Tibial artery (tissue), 4 donors: ENCODE measurements around the gene JMJD8.

Experiments
- DNase-seq, 2 donors: peaks; one replicate each; pipeline ENCODE4 v3.0.0-alpha.2; 2019
- H3K27ac ChIP-seq, 2 donors: fragments of 200-600 bp; sonication (generic) in 1 of 2; 1 replicate in 1 of 2; 2 replicates in 1 of 2; pipeline ENCODE4 v1.5.1; 2018 to 2019; ENCODE audit warnings: mild to moderate bottlenecking in 1 of 2
- H3K27me3 ChIP-seq, 2 donors: fragments of 200-600 bp; sonication (generic) in 1 of 2; one replicate each; pipeline versions ENCODE4 v1.5.1 to v1.6.0; 2016 to 2019
- H3K36me3 ChIP-seq, 3 donors: fragments of 200-600 bp; sonication (generic) in 2 of 3; one replicate each; pipeline ENCODE4 v1.5.1; 2016 to 2019; ENCODE audit warnings: mild to moderate bottlenecking in 2 of 3
- H3K4me1 ChIP-seq, 4 donors: fragments of 200-600 bp; sonication (generic) in 2 of 4; 1 replicate in 3 of 4; 2 replicates in 1 of 4; pipeline ENCODE4 v1.5.1; 2016 to 2019
- H3K4me3 ChIP-seq, 2 donors: fragments of 200-600 bp; sonication (generic) in 1 of 2; 1 replicate in 1 of 2; 2 replicates in 1 of 2; pipeline ENCODE4 v1.5.1; 2018 to 2019; ENCODE audit warnings: mild to moderate bottlenecking in 2 of 2
- H3K9me3 ChIP-seq, 3 donors: fragments of 200-600 bp; sonication (generic) in 1 of 3; one replicate each; pipeline ENCODE4 v1.5.1; 2016 to 2019
- intact Hi-C: fragments of 100-400 bp; cut with DNase I; formaldehyde crosslinking; loops from one replicate; pipeline ENCODE4 v1.15.0; 2023; ENCODE audit warnings: low total_unique reads
- TF ChIP-seq, protein P1 (sequence below), 2 experiments: fragments of 200-600 bp in 1 of 2; fragments of 450-650 bp in 1 of 2; IDR thresholded peaks; one replicate each; pipeline ENCODE4 v1.5.1; 2017 to 2019; ENCODE audit warnings: antibody characterized with exemption in 2 of 2, mild to moderate bottlenecking in 1 of 2, moderate library complexity in 1 of 2

The JMJD8 gene

GRCh38 chr16:700684-701584 is 16.8 kb upstream of the JMJD8 start:
- no peak for DNase-seq

DNA sequence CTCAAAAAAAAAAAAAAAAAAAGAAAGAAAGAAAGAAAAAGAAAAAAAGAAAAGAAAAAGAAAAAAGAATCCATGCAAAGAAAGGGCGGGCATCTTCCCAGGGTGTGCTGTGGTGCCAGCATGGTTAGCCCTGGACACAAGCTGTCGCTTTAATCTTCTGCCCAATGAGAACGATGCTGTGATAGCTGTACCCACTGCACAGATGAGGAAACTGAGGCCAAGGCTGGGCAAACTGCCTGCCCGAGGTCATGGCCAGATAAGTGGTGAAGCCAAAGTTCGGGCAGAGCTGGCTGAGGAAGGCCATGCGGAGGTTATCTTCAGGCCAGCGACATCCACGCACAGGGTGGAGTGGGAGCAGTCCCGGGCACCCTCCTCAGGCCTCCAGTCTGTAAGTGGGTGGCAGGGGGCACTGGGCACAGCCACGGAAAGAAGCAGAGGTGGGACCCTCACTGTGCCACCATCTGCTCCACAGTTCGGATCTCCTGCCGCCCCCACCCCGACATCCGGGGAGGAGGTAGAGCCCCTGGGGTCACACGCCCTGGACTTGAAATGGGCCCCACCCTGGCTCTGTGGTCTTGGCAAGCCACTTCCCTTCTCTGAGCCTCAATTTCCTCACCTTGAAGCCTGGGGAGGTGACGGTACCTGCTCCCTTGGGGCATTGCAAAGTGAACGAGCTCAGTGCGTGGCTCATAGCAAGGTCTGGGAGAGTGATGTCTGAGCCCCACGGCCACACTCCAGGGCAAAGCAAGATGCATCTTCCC is 15.0 kb upstream of the JMJD8 start:
- H3K4me3 ChIP-seq: no peak overlapping the region
- peaks cover 3 to 96% of the 10 kb centered on the region in 2 donors for H3K27me3 ChIP-seq
- DNase-seq: no peak
- no peaks in the 10 kb centered on the region for H3K9me3 ChIP-seq
- intact Hi-C loops: no loop called here
- TF ChIP-seq, protein P1, sequence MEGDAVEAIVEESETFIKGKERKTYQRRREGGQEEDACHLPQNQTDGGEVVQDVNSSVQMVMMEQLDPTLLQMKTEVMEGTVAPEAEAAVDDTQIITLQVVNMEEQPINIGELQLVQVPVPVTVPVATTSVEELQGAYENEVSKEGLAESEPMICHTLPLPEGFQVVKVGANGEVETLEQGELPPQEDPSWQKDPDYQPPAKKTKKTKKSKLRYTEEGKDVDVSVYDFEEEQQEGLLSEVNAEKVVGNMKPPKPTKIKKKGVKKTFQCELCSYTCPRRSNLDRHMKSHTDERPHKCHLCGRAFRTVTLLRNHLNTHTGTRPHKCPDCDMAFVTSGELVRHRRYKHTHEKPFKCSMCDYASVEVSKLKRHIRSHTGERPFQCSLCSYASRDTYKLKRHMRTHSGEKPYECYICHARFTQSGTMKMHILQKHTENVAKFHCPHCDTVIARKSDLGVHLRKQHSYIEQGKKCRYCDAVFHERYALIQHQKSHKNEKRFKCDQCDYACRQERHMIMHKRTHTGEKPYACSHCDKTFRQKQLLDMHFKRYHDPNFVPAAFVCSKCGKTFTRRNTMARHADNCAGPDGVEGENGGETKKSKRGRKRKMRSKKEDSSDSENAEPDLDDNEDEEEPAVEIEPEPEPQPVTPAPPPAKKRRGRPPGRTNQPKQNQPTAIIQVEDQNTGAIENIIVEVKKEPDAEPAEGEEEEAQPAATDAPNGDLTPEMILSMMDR (IDR thresholded peaks at IDR 0.05): no peak
- no peaks in the 10 kb centered on the region for H3K36me3 ChIP-seq
- no peak overlapping the region for H3K27ac ChIP-seq
- peaks cover 0 to 31% (median 12%) of the 10 kb centered on the region in 4 donors for H3K4me1 ChIP-seq

More at GRCh38 chr16:700684-701584, 16.8 kb upstream of the JMJD8 start:
- H3K27me3 ChIP-seq: peaks cover 0 to 95% of the 10 kb centered on the region in 2 donors
- no peaks in the 10 kb centered on the region for H3K36me3 ChIP-seq
- H3K27ac ChIP-seq: no peak overlapping the region
- intact Hi-C loops: no loop called here
- TF ChIP-seq, protein P1 (IDR thresholded peaks at IDR 0.05): no peak
- no peaks in the 10 kb centered on the region for H3K9me3 ChIP-seq
- H3K4me3 ChIP-seq: no peak overlapping the region
- H3K4me1 ChIP-seq: peaks cover 0 to 26% (median 4%) of the 10 kb centered on the region in 4 donors

DNA sequence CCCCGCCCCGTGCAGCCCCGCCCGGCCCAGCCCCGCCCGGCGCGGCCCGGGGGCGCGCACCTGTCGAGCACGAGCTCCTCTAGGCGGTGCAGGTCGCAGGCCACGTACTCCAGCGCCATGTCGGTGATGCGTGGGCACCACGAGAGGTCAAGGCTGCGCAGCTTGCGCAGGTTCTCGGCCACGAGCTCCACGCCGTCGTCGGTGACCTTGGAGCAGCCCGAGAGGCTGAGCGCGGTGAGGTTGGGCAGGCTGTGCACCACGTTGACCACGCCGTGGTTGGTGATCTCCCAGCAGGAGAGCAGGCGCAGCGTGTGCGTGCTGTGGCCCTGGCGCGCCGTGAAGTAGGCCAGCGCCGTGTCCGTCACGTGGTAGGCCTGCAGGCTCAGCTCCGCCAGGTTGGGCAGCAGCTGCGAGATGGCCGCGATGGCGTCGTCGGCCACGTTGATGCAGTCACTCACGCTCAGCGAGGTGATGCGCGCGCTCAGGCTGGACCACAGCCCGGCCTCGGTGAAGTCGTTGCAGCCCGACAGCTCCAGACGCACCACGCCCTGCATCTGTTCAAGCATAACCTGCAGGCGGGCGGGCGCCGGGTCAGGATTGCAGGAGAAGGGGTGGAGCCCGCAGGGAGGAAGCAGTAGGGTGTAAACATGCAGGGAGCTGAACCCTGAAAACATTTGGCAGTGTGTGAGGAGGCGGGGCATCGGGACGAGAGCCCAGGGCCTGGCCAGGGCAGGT is 11.4 kb upstream of the JMJD8 start:
- H3K9me3 ChIP-seq: no peaks in the 10 kb centered on the region
- peak overlapping the region in 1 of 2 donors; percentile 4 for H3K4me3 ChIP-seq
- TF ChIP-seq, protein P1 (IDR thresholded peaks at IDR 0.05): no peak
- no peaks in the 10 kb centered on the region for H3K36me3 ChIP-seq
- peaks cover 9 to 87% of the 10 kb centered on the region in 2 donors for H3K27me3 ChIP-seq
- no peak overlapping the region for H3K27ac ChIP-seq
- DNase-seq: no peak
- H3K4me1 ChIP-seq: peaks cover 0 to 35% (median 20%) of the 10 kb centered on the region in 4 donors
- intact Hi-C loops: no loop called here

- no peak overlapping the region for H3K4me3 ChIP-seq
- peaks cover 9 to 81% of the 10 kb centered on the region in 2 donors for H3K27me3 ChIP-seq
- DNase-seq: no peak
- H3K9me3 ChIP-seq: no peaks in the 10 kb centered on the region
- intact Hi-C loops: no loop called here
- no peaks in the 10 kb centered on the region for H3K36me3 ChIP-seq
- no peak overlapping the region for H3K27ac ChIP-seq
- TF ChIP-seq, protein P1 (IDR thresholded peaks at IDR 0.05): no peak
- H3K4me1 ChIP-seq: peaks cover 0 to 38% (median 23%) of the 10 kb centered on the region in 4 donors
Observed at GRCh38 chr16:694863-695354, 10.8 kb upstream of the JMJD8 start.

- TF ChIP-seq, protein P1 (IDR thresholded peaks at IDR 0.05): no peak
- peaks cover 0 to 44% (median 29%) of the 10 kb centered on the region in 4 donors for H3K4me1 ChIP-seq
- intact Hi-C loops: no loop called here
- H3K27ac ChIP-seq: no peak overlapping the region
- no peaks in the 10 kb centered on the region for H3K36me3 ChIP-seq
- H3K27me3 ChIP-seq: peaks cover 9 to 75% of the 10 kb centered on the region in 2 donors
- no peak overlapping the region for H3K4me3 ChIP-seq
- DNase-seq: no peak
- no peaks in the 10 kb centered on the region for H3K9me3 ChIP-seq
Observed at GRCh38 chr16:694187-694862, 10.2 kb upstream of the JMJD8 start.
